Suprapubic skin (tissue), 3 donors: Measurements from ENCODE around the gene ARF4.

ENCODE experiments used
- CTCF ChIP-seq, 2 donors: fragments of 200-600 bp in 1 of 2; fragments of 450-650 bp in 1 of 2; sonication (generic) in 1 of 2; IDR thresholded peaks; one replicate each; pipeline ENCODE4 v1.5.1; 2016 to 2019; ENCODE audit warnings: antibody characterized with exemption in 2 of 2, mild to moderate bottlenecking in 1 of 2, moderate library complexity in 1 of 2
- POLR2A ChIP-seq, 2 donors: fragments of 450-650 bp; IDR thresholded peaks; one replicate each; pipeline ENCODE4 v1.6.1; 2017; ENCODE audit warnings: antibody characterized with exemption in 2 of 2, mild to moderate bottlenecking in 2 of 2, moderate library complexity in 2 of 2

DNA sequence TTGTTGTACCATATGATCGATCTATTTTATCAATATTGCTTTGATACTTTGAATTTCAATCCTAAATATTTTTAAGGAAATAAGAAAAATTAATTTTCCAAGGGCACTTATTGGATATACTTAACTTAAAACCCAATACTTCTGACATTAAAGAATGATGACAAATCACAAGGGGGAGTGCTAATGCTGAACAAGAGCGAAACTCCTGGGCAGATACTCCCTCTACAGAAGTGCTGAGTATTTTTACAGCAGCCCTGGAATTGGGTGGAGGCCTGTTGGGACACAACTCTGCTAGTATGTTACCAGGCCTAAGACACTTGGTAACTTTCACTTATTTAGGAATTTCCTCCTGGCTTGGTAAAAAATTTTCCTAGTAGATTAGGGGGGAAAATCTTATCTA is 49.6 kb upstream of the ARF4 start:
- no peak for TF ChIP-seq CTCF (IDR thresholded peaks at IDR 0.05)
- no peak for TF ChIP-seq POLR2A (IDR thresholded peaks at IDR 0.05)
